Fibroblast of mammary gland (primary cell): ENCODE measurements around the gene API5.
A peak's percentile ranks its signal among the peaks of the same experiment; 100 is the strongest.

Experiments
- DNase-seq: peaks from one replicate; pipeline ENCODE4 v3.0.0-alpha.2; 2010; ENCODE audit warnings: low read depth
- H3K4me3 ChIP-seq: 2 replicates; pipeline ENCODE4 v1.5.1; 2011; ENCODE audit warnings: low read depth, mild to moderate bottlenecking, low read length, moderate library complexity; ENCODE audit not compliant: control insufficient read depth
- CTCF ChIP-seq: conservative IDR thresholded peaks from 2 replicates; pipeline ENCODE4 v1.5.1; 2011; ENCODE audit warnings: low read depth, low read length, inconsistent platforms; ENCODE audit not compliant: control insufficient read depth, insufficient read depth

API5 gene

GRCh38 chr11:43282607-43283440 lies 29.0 kb upstream of the API5 start:
- DNase-seq, result peak; percentile 33
- H3K4me3 ChIP-seq, result no peak overlapping the region
- TF ChIP-seq CTCF, result peak; percentile 84

GRCh38 chr11:43285826-43286225 lies 26.0 kb upstream of the API5 start:
- no peak for DNase-seq
- TF ChIP-seq CTCF, result no peak
- no peak overlapping the region for H3K4me3 ChIP-seq

- no peak for DNase-seq
- no peak for TF ChIP-seq CTCF
- H3K4me3 ChIP-seq, result no peak overlapping the region
These were observed 22.4 kb upstream of the API5 start for GRCh38 chr11:43289368-43289767.

- no peak for TF ChIP-seq CTCF
- no peak overlapping the region for H3K4me3 ChIP-seq
- DNase-seq, result no peak
These were observed 13.4 kb upstream of the API5 start for GRCh38 chr11:43298397-43298796.

- no peak for TF ChIP-seq CTCF
- DNase-seq, result no peak
- H3K4me3 ChIP-seq, result no peak overlapping the region
These were observed 4.2 kb downstream of the API5 start for GRCh38 chr11:43315966-43316365.

GRCh38 chr11:43316451-43316850 lies 4.7 kb downstream of the API5 start:
- no peak overlapping the region for H3K4me3 ChIP-seq

More at GRCh38 chr11:43316451-43316850, 4.7 kb downstream of the API5 start:
- no peak for DNase-seq
- no peak for TF ChIP-seq CTCF
